ENCODE results near the gene PAPOLA.

DNA sequence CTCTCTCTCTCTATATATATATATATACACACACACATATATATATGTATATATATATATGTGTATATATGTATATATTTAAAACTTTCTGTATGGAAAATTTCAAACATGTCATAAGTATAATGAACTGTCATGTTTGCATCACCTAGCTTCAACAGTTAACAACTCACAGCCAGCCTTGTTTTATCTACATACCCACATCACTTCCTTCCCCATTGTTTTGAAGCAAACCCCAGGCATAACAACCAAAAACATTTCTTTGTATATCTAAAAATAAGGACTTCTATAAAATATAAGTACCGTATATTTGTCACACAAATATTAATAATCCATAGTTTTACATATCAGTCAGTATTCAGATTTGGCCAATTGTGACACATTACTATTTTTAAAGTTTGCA is 57.4 kb downstream of the PAPOLA start:
- no peak for TF ChIP-seq POLR2A (IDR thresholded peaks at IDR 0.05)
- TF ChIP-seq, protein P1, sequence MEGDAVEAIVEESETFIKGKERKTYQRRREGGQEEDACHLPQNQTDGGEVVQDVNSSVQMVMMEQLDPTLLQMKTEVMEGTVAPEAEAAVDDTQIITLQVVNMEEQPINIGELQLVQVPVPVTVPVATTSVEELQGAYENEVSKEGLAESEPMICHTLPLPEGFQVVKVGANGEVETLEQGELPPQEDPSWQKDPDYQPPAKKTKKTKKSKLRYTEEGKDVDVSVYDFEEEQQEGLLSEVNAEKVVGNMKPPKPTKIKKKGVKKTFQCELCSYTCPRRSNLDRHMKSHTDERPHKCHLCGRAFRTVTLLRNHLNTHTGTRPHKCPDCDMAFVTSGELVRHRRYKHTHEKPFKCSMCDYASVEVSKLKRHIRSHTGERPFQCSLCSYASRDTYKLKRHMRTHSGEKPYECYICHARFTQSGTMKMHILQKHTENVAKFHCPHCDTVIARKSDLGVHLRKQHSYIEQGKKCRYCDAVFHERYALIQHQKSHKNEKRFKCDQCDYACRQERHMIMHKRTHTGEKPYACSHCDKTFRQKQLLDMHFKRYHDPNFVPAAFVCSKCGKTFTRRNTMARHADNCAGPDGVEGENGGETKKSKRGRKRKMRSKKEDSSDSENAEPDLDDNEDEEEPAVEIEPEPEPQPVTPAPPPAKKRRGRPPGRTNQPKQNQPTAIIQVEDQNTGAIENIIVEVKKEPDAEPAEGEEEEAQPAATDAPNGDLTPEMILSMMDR (IDR thresholded peaks at IDR 0.05) = no peak
- no peak for TF ChIP-seq POLR2AphosphoS5 (IDR thresholded peaks at IDR 0.05; ENCODE audit: insufficient read depth in 1 of 2, low read depth in 1 of 2)

Measured in vagina (tissue), 2 donors.